ENCODE results near the gene HACD1. TPM values are rescaled to one million over a fixed set of nuclear protein-coding genes. Genes with fewer than 3 reads are reported as not detected.

Gene HACD1, protein sequence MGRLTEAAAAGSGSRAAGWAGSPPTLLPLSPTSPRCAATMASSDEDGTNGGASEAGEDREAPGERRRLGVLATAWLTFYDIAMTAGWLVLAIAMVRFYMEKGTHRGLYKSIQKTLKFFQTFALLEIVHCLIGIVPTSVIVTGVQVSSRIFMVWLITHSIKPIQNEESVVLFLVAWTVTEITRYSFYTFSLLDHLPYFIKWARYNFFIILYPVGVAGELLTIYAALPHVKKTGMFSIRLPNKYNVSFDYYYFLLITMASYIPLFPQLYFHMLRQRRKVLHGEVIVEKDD
- 2.1 and 8.5 TPM in 2 replicates for total RNA-seq

DNA sequence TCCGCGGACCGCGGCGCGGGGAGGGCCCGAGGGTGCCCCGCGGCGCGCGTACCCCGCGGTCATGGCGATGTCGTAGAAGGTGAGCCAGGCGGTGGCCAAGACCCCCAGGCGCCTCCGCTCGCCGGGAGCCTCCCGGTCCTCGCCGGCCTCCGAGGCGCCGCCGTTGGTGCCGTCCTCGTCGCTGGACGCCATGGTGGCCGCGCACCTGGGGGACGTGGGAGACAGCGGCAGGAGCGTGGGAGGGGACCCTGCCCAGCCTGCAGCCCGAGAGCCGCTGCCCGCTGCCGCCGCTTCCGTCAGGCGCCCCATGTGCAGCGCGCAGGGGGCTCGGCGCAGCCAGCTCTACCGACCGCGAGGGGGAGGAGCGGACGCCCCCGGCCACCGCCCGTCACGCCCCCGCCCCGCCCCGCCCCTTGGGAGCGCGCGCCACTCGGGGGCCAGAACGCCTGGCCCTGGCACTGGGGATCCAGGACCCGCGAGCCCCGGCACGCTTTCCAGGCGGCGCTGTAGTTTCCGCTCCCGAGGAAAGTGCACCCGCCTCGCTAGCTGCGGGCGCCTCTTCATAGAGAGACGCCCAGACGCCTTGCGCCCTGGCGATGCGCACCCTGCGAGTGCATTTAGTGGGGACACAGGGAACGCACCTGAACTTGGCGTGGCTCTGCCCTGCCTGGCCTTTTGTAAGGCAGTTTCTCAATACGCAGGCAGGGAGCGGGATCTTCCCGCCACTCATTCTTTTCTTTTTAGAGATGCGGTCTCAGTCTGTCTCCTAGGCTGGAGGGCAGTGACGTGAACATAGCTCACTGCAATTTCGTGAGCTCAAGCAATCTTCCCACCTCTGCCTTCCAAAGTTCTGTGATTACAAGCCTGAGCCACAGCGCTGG lies at the start of gene HACD1:
Gene HACD1, minus strand, starts transcription at position 344 of the 881 bp plus-strand sequence. Its CDS starts 35 bp downstream, at position 309.

DNA sequence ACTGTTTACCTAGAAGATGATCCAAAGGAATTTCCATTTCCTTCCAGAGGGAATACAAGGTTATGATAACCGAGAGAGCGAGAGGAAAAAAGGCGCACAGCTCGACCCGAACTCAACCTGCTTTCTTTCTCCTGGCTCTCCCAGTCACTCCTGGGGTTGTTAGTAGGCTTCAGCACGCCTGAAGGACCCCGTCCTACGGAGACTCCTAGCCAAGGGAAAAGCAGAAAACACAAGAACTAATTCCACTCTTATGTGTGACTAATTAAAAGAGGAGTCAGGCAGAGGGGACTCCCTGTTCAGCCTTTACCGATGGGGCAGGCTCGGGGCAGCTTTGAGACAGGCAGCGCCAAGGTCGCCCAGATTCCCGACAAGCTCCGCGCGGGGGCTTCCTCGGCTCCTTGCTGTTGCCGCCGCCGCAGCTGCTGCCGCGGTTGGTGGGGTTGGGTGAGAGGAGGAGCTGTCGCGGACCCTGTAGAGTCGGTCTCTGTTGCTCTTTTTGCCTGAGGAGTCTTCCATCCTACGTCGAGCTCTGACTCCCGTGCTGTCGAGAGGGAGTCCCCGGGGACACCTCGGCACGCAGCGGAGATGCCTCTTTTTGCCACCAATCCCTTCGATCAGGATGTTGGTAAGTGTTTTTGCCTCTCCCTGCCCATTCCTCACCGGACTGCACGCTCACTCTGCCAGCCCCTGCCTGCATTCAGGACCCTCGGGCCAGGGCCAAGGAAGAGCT lies 26.7 kb upstream of the HACD1 start, which contains the start of gene STAM:
Gene STAM, plus strand, starts transcription at position 397 of the 730 bp plus-strand sequence. Its CDS starts 189 bp downstream, at position 586.

Other genes starting within 250 kb of the HACD1 start
- gene ST8SIA6, start 162.8 kb downstream of the HACD1 start, total RNA-seq: not detected in 2 replicates
- gene STAM, start 26.8 kb upstream of the HACD1 start, total RNA-seq: 15.6 and 17.0 TPM in 2 replicates
- 0.06 and 0.15 TPM in 2 replicates for gene TMEM236, start 134.8 kb upstream of the HACD1 start, total RNA-seq
- gene MRC1, start 192.0 kb upstream of the HACD1 start, total RNA-seq: 0.19 and 0.59 TPM in 2 replicates

Measured in cardiac ventricle fibroblast (primary cell).